SK-N-MC (cell line): ENCODE measurements around the gene SRSF8.

Experiments used
- EZH2 ChIP-seq: fragments of 200-600 bp; sonication (generic); IDR thresholded peaks from one replicate; pipeline ENCODE4 v1.6.1; 2017; ENCODE audit warnings: antibody characterized with exemption
- FOXP2 ChIP-seq: optimal IDR thresholded peaks from 2 replicates; pipeline ENCODE3; 2011; ENCODE audit warnings: mild to moderate bottlenecking, moderate library complexity; ENCODE audit not compliant: insufficient read depth; ENCODE audit errors: extremely low read length, control extremely low read depth
- POLR2AphosphoS5 ChIP-seq: IDR thresholded peaks from 2 replicates; pipeline ENCODE4 v1.6.1; 2012; ENCODE audit warnings: mild to moderate bottlenecking, low read depth, low read length, borderline replicate concordance

GRCh38 chr11:95072948-95073347 lies 6.2 kb downstream of the SRSF8 start:
- TF ChIP-seq EZH2 (no peak), POLR2AphosphoS5 (no peak), FOXP2 (no peak)
